ENCODE results near the gene MGAT5. TPM values are rescaled to one million over a fixed set of nuclear protein-coding genes. Genes with fewer than 3 reads are reported as not detected.

MGAT5 gene
- total RNA-seq, 1 experiment from 2014 or later = 52.4 TPM

GRCh38 chr2:134379293-134379692 is 125.4 kb downstream of the MGAT5 start (continued):
- TF ChIP-seq E2F5 (CRISPR knock-in tag; IDR thresholded peaks at IDR 0.05) = no peak
- TF ChIP-seq, protein P1, sequence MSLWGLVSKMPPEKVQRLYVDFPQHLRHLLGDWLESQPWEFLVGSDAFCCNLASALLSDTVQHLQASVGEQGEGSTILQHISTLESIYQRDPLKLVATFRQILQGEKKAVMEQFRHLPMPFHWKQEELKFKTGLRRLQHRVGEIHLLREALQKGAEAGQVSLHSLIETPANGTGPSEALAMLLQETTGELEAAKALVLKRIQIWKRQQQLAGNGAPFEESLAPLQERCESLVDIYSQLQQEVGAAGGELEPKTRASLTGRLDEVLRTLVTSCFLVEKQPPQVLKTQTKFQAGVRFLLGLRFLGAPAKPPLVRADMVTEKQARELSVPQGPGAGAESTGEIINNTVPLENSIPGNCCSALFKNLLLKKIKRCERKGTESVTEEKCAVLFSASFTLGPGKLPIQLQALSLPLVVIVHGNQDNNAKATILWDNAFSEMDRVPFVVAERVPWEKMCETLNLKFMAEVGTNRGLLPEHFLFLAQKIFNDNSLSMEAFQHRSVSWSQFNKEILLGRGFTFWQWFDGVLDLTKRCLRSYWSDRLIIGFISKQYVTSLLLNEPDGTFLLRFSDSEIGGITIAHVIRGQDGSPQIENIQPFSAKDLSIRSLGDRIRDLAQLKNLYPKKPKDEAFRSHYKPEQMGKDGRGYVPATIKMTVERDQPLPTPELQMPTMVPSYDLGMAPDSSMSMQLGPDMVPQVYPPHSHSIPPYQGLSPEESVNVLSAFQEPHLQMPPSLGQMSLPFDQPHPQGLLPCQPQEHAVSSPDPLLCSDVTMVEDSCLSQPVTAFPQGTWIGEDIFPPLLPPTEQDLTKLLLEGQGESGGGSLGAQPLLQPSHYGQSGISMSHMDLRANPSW (CRISPR knock-in tag; conservative IDR thresholded peaks at IDR 0.05; ENCODE audit: low read depth) = no peak
- TF ChIP-seq, protein P2, sequence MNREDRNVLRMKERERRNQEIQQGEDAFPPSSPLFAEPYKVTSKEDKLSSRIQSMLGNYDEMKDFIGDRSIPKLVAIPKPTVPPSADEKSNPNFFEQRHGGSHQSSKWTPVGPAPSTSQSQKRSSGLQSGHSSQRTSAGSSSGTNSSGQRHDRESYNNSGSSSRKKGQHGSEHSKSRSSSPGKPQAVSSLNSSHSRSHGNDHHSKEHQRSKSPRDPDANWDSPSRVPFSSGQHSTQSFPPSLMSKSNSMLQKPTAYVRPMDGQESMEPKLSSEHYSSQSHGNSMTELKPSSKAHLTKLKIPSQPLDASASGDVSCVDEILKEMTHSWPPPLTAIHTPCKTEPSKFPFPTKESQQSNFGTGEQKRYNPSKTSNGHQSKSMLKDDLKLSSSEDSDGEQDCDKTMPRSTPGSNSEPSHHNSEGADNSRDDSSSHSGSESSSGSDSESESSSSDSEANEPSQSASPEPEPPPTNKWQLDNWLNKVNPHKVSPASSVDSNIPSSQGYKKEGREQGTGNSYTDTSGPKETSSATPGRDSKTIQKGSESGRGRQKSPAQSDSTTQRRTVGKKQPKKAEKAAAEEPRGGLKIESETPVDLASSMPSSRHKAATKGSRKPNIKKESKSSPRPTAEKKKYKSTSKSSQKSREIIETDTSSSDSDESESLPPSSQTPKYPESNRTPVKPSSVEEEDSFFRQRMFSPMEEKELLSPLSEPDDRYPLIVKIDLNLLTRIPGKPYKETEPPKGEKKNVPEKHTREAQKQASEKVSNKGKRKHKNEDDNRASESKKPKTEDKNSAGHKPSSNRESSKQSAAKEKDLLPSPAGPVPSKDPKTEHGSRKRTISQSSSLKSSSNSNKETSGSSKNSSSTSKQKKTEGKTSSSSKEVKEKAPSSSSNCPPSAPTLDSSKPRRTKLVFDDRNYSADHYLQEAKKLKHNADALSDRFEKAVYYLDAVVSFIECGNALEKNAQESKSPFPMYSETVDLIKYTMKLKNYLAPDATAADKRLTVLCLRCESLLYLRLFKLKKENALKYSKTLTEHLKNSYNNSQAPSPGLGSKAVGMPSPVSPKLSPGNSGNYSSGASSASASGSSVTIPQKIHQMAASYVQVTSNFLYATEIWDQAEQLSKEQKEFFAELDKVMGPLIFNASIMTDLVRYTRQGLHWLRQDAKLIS (CRISPR knock-in tag; IDR thresholded peaks at IDR 0.05; ENCODE audit: borderline replicate concordance) = no peak
- no peak for TF ChIP-seq TP53 (CRISPR knock-in tag; IDR thresholded peaks at IDR 0.05)

- H3K4me1 Mint-ChIP-seq = no peaks in the 10 kb centered on the region
- ChIA-PET CTCF (interaction anchor here (2.6 kb wide), 1 partner anchor 71 kb away, joined by 11 read pairs; no protein-coding TSS in a partner anchor), POLR2A (no interaction called here)
- DNase-seq (ENCODE audit: low spot score) (no peak), ATAC-seq (no peak)
- no peak overlapping the region for H3K4me3 Mint-ChIP-seq
- TF ChIP-seq IRF1 (CRISPR knock-in tag; IDR thresholded peaks at IDR 0.05) (no peak), TEAD4 (CRISPR knock-in tag; IDR thresholded peaks at IDR 0.05) (no peak), ZNF232 (CRISPR knock-in tag; IDR thresholded peaks at IDR 0.05) (no peak)
- no peaks in the 10 kb centered on the region for H3K27me3 Mint-ChIP-seq (ENCODE audit: low read depth)
- H3K27ac Mint-ChIP-seq = no peak overlapping the region
- H3K36me3 Mint-ChIP-seq = no peaks in the 10 kb centered on the region; the same call in 1 of the 2 replicates
- H3K9me3 Mint-ChIP-seq = no peaks in the 10 kb centered on the region
These were observed 125.8 kb downstream of the MGAT5 start for GRCh38 chr2:134379722-134380121.

DNA sequence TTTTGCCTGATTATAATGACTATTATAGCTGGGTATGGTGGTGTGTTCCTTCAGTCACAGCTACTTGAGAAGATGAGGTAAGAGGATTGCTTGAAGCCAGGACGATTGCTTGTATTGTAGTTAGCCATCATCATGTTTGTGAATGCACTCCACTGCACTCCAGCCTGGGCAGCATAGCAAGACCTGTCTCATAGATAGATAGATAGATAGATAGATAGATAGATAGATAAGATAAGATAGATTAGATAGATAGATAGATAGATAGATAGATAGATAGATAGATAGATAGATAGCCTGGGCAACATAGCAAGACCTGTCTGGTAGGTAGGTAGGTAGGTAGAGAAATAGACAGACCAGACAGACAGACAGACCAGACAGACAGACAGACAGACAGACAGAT is 127.3 kb downstream of the MGAT5 start:
- ATAC-seq = no peak
- no peaks in the 10 kb centered on the region for H3K4me1 Mint-ChIP-seq
- TF ChIP-seq HMGA2 (CRISPR knock-in tag; IDR thresholded peaks at IDR 0.05) (no peak), ZBTB21 (CRISPR knock-in tag; IDR thresholded peaks at IDR 0.05; ENCODE audit: borderline replicate concordance) (no peak)
- H3K27me3 Mint-ChIP-seq (ENCODE audit: low read depth) = no peaks in the 10 kb centered on the region
- H3K4me3 Mint-ChIP-seq = no peak overlapping the region
- no peak overlapping the region for H3K27ac Mint-ChIP-seq
- no peaks in the 10 kb centered on the region; the same call in 1 of the 2 replicates for H3K36me3 Mint-ChIP-seq
- H3K9me3 Mint-ChIP-seq = no peaks in the 10 kb centered on the region
- no peak for DNase-seq (ENCODE audit: low spot score)
- ChIA-PET CTCF (interaction anchor here (2.6 kb wide), 1 partner anchor 70 kb away, joined by 11 read pairs; no protein-coding TSS in a partner anchor), POLR2A (interaction anchor here (0.7 kb wide), 1 partner anchor 136 kb away, joined by 6 read pairs; no protein-coding TSS in a partner anchor)

GRCh38 chr2:134384131-134384530 is 130.3 kb downstream of the MGAT5 start:
- Mint-ChIP-seq H3K9me3 (no peaks in the 10 kb centered on the region), H3K4me1 (no peaks in the 10 kb centered on the region), H3K36me3 (no peaks in the 10 kb centered on the region), H3K27ac (no peak overlapping the region), H3K27me3 (ENCODE audit: low read depth) (no peaks in the 10 kb centered on the region), H3K4me3 (no peak overlapping the region)
- DNase-seq (ENCODE audit: low spot score) = no peak
- ChIA-PET POLR2A (no interaction called here), CTCF (no interaction called here)
- no peak for ATAC-seq
- TF ChIP-seq E2F1 (CRISPR knock-in tag; IDR thresholded peaks at IDR 0.05) = no peak
- no peak for TF ChIP-seq ZSCAN18 (CRISPR knock-in tag; IDR thresholded peaks at IDR 0.05)
- no peak for TF ChIP-seq ATF3 (CRISPR knock-in tag; conservative IDR thresholded peaks at IDR 0.05)
- TF ChIP-seq ATF2 (CRISPR knock-in tag; IDR thresholded peaks at IDR 0.05; ENCODE audit: borderline replicate concordance, low read depth) = no peak
- TF ChIP-seq, protein P3, sequence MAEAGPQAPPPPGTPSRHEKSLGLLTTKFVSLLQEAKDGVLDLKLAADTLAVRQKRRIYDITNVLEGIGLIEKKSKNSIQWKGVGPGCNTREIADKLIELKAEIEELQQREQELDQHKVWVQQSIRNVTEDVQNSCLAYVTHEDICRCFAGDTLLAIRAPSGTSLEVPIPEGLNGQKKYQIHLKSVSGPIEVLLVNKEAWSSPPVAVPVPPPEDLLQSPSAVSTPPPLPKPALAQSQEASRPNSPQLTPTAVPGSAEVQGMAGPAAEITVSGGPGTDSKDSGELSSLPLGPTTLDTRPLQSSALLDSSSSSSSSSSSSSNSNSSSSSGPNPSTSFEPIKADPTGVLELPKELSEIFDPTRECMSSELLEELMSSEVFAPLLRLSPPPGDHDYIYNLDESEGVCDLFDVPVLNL (CRISPR knock-in tag; IDR thresholded peaks at IDR 0.05; ENCODE audit: borderline replicate concordance, low read depth) = no peak
- TF ChIP-seq, protein P4, sequence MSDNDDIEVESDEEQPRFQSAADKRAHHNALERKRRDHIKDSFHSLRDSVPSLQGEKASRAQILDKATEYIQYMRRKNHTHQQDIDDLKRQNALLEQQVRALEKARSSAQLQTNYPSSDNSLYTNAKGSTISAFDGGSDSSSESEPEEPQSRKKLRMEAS (CRISPR knock-in tag; IDR thresholded peaks at IDR 0.05) = no peak
